HG02588 (cell line): ENCODE measurements around the gene IFT52.

Source experiments
- ATAC-seq: cut with Tn5 transposase; IDR thresholded peaks from one replicate; pipeline ENCODE4 v1.9.1; 2021; ENCODE audit warnings: mild to moderate bottlenecking, moderate library complexity; ENCODE audit not compliant: unreplicated experiment

IFT52 gene

GRCh38 chr20:43686820-43687219, 96.1 kb downstream of the IFT52 start:
- ATAC-seq = no peak

DNA sequence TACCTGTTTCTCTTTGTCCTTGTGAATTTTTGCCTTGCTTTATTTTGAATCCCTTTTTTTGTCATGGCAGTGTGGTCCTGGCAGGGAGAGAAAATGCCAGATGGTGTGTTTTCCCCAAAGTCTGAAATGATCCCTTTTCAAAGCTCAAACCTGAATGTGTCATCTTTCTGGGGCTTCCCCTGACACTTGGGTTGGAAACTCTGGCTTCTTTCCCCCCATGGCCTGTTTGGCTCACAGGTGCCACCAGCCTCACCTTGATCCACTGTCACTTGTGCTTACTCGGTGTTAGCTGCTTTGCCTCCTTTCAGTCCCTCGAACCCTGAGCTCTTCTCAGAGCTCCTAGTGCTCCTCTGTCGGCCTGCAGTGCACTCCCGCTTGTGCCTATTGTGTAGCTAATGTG, 98.4 kb downstream of the IFT52 start:
- no peak for ATAC-seq

DNA sequence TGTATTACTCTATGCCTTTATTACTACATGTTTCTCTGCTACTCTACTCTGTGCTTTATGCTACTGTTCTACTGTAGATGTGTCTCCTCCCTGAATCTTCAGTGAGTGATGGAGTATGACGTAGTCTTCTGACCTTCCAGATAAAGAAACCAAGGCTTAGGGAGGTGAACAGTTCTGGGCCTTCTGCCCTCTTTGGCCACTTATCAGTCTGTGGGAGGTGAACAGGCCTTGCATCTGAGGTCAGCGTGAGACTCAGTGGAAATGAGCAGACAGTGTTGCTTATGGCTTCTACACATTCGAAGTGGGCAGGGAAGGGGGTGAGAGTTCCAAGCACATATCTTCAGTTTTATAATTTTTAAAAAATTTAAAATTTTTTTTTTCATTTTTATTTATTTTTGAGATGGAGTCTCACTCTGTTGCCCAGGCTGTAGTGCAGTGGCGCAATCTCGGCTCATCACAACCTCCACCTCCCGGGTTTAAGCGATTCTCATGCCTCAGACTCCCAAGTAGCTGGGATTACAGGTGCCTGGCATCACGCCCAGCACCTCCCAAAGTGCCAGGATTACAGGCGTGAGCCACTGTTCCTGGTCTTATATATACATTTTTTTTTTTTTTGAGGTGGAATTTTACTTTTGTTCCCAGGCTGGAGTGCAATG, 100.3 kb downstream of the IFT52 start:
- ATAC-seq = no peak

DNA sequence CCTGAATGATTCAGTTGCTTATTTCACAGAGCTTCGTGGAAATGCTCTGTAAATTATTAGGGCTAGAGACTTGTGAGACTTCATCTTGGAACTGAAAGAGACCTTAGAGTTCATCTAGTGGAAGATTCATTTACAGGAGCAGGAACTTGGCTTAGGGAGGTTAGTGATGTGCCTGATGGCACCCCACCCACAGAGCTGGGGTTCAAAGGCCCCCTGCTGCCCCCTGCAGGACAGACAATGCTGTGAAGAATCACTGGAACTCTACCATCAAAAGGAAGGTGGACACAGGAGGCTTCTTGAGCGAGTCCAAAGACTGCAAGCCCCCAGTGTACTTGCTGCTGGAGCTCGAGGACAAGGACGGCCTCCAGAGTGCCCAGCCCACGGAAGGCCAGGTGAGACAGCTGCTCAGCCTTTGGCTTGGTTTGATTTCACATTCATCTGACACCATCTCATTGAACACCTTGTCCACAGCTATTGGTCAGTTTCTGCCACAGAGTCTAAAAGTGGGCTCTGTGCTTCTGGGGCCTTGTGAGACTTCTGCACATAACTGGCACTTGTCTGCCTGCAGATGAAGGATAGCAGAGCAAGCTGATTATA, 101.3 kb downstream of the IFT52 start:
- ATAC-seq = no peak

GRCh38 chr20:43694763-43695162, 104.0 kb downstream of the IFT52 start:
- ATAC-seq = no peak

DNA sequence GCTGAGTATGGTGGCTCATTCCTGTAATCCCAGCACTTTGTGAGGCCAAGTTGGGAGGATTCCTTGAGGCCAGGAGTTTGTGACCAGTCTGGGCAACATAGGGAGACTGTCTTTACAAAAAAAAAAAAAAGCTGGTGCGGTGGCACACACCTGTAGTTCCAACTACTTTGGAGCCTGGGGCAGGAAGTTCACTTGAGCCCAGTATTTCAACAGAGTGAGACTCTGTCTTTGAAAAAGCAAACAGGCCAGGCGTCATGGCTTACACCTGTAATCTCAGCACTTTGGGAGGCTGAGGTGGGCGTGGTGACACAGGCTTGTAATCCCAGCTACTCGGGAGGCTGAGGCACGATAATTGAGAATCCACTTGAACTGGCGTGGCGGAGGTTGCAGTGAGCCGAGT, 104.8 kb downstream of the IFT52 start:
- ATAC-seq = no peak
